Measurements from ENCODE around the gene TRAPPC2L.

TRAPPC2L gene

GRCh38 chr16:88861359-88861758 lies 4.4 kb downstream of the TRAPPC2L start:
- no peak for DNase-seq

GRCh38 chr16:88862968-88863367 lies 6.0 kb downstream of the TRAPPC2L start:
- DNase-seq: no peak

- no peak for DNase-seq
These were observed 6.5 kb downstream of the TRAPPC2L start for GRCh38 chr16:88863426-88863825.

GRCh38 chr16:88864099-88864498 lies 7.2 kb downstream of the TRAPPC2L start:
- no peak for DNase-seq

- no peak for DNase-seq
These were observed 7.6 kb downstream of the TRAPPC2L start for GRCh38 chr16:88864521-88864920.

- DNase-seq: no peak
These were observed 8.4 kb downstream of the TRAPPC2L start for GRCh38 chr16:88865310-88865709.

GRCh38 chr16:88865742-88866141 lies 8.8 kb downstream of the TRAPPC2L start:
- no peak for DNase-seq

- no peak for DNase-seq
These were observed 9.4 kb downstream of the TRAPPC2L start, which contains the start of gene PABPN1L for GRCh38 chr16:88866151-88866920. PABPN1L (minus strand) TSS chr16:88866660; CDS start chr16:88866606, 54 bp downstream.

GRCh38 chr16:88867581-88868246 lies 10.8 kb downstream of the TRAPPC2L start:
- DNase-seq: no peak

GRCh38 chr16:88868974-88869672 lies 12.2 kb downstream of the TRAPPC2L start:
- DNase-seq: no peak

GRCh38 chr16:88869673-88869980 lies 12.7 kb downstream of the TRAPPC2L start:
- no peak for DNase-seq

- DNase-seq: no peak
These were observed 13.9 kb downstream of the TRAPPC2L start for GRCh38 chr16:88870608-88871348.

- no peak for DNase-seq
These were observed 14.4 kb downstream of the TRAPPC2L start for GRCh38 chr16:88871349-88871702.

GRCh38 chr16:88871730-88872416 lies 14.9 kb downstream of the TRAPPC2L start:
- DNase-seq: no peak

GRCh38 chr16:88872650-88873331 lies 15.9 kb downstream of the TRAPPC2L start:
- no peak for DNase-seq

- DNase-seq: no peak
These were observed 18.1 kb downstream of the TRAPPC2L start for GRCh38 chr16:88874938-88875599.

GRCh38 chr16:88875703-88876234 lies 18.8 kb downstream of the TRAPPC2L start:
- DNase-seq: no peak

GRCh38 chr16:88876942-88877526 lies 20.1 kb downstream of the TRAPPC2L start:
- DNase-seq: no peak

GRCh38 chr16:88877564-88878289 lies 20.8 kb downstream of the TRAPPC2L start:
- no peak for DNase-seq

- DNase-seq: no peak
These were observed 21.4 kb downstream of the TRAPPC2L start for GRCh38 chr16:88878356-88878755.
